Measurements from ENCODE around the gene SLC14A1.

SLC14A1 gene

DNA sequence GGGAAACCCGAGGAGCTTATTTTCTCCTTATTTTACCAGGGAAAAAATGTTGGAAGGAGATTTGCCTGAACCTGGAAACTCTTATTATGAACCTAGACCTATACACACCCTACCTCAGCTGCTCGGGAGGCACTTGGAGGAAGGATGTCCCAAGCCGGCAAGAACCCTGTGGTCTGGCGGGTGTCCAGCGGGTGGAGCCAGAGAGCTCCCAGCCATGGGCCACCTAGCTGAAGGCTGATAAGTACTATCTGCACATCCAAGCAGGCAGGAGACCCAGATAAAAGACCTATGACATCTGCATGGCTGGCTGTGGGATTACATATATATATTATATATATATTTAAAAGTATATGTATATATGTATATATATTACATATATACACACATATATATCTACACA, 1.1 kb upstream of the SLC14A1 start:
- peak; percentile 41 for DNase-seq (ENCODE audit: low read depth)

DNA sequence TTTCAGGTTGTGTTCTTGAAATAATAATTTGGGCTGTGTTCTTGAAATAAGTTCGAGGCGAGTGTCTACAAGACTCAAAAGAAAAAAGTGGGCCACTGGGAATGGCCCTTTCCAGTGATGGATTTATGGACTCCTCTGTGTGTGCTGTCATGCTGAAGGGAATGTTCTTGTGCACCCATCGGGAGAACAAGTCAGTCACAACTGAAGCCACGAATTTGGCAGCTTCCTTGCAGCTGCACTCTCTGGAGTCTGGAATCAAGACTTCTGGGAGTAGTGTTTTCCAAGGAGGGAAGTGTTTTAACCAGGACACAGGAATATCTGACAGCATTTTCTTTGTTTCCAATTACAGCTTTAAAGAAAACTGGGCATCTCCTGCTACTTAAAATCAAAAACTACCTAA, 620 bp downstream of the SLC14A1 start:
- no peak for DNase-seq (ENCODE audit: low read depth)

DNA sequence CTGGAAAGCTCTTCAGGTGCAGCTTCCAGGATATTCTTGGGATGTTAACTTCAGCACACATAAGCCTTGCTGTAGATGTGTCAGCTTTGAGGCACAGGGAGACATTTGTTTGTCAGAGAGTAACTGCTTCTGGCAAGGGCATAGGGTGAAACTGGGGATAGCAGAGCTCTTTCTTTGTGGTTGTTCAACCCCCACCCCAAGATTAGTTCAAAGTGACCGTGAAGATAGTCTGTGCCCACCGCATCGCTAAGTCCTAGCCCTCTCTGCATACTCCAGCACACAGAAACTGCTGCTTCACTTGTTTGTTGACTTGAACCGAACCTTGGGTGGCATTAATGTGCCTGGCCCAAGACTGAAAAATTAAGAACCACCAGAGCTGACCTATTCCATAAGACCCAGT, 1.4 kb downstream of the SLC14A1 start:
- no peak for DNase-seq (ENCODE audit: low read depth)

DNA sequence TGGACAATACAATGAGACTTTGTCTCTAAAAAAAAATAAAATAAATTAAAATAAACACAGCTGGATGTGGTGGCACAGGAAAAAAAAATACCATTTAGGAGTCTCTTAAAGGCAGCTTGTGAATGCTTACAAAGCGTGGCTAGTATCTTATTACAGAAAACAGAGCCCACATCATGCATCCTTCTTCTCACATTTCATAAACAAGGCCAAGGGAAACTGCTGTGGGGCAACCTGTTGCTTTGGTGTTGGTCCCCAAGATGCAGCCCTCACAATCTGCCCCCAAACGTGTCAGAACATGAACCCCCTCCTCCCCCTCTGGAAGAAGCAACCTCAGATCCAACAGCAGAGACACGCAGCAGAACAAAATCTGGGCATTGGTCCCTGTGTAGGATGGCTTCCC, 2.6 kb downstream of the SLC14A1 start:
- no peak for DNase-seq (ENCODE audit: low read depth)

DNA sequence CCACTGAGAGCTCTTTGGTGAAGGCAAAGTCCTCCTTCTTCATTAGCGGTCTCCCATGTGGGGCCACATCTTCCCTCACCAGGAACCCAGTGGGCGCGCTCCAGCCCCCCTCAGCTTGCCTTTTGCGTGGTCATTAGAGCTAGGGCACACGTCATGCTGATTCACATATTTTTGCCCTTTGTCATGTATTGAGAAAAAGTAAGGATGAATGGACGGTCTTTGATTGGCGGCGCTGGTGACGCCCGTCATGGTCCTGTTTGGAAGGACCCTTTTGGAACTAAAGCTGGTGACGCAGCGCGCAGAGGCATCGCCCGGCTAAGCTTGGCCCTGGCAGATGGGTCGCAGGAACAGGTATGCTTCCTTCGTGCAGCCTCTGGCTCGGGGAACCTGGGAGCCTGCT, 3.1 kb downstream of the SLC14A1 start:
- no peak for DNase-seq (ENCODE audit: low read depth)

DNA sequence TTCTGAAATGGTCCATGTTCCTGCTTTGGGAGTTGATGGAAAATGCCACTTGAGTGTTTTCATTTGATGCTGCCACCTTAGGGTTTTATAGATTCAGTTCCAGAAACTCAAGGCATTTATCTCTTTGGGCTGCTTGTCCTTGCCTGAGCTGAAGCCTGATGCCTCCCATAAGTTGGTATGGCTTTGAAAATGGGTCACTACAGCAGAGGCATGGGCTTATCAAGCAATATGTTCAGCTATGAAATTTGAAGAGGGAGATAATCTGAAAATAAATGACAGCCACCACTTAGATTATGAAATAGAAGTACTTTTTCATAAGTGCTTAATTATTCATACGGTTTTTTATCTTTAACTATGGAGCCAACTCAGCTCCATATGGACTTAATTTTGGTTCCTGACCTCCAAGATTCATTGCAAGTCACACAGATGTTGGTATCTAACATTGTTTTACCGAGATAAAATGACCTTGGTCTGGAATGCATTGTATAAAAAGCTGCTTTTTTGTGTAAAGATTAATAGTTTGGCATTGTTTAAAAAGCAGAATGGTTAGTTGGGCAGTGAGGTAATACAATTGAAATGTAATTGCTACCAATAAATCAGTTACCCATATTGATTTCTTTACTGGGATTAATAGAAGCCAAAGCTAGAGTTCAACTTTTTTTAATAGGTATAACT, 4.5 kb downstream of the SLC14A1 start:
- DNase-seq (ENCODE audit: low read depth), result no peak

DNA sequence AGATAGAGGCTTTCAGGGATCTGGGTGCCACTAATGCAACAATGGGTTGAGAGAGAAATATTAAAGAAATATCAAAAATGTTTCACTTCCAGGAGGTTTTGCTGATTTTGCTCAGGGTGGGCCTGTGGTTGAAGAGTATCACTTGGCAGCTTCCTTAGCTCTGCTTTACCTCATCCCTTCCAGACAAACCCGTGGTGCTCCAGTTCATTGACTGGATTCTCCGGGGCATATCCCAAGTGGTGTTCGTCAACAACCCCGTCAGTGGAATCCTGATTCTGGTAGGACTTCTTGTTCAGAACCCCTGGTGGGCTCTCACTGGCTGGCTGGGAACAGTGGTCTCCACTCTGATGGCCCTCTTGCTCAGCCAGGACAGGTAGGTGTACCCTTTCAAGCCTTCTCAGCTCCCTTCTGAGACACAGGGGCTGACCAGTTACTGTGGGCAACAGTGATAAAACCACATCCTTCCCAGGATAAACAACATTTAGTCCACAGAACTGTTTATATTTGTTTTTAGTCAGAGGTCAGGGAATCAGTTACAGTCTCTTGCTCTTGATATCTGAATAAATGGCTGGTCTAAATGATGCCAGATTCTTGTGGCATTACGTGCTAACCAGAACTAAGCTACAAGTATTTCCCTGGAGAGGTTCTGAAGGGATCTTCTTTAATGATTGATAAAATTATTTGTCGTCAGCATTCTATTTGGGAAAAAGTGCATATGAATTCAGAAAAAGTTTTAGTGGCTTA, 7.0 kb downstream of the SLC14A1 start:
- no peak for DNase-seq (ENCODE audit: low read depth)

DNA sequence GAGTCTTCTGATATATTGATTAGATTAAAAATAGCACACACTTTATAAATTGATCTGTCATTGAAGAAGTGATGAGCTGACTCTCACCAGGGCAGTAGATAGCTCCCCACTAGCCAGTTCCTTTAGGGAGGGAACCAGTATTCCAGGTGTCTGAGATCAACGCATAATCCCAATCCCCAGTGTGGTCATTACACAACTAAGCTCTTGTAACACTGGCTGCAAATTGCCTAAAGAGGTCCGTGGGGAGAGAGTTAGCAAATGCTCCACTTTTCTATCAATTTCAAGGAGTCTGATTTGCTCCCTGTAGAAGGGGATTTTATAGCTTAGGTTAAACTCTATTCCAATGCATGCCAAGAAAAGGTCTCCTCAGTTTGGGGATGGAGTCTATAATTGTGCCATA, 7.7 kb downstream of the SLC14A1 start:
- no peak for DNase-seq (ENCODE audit: low read depth)

DNA sequence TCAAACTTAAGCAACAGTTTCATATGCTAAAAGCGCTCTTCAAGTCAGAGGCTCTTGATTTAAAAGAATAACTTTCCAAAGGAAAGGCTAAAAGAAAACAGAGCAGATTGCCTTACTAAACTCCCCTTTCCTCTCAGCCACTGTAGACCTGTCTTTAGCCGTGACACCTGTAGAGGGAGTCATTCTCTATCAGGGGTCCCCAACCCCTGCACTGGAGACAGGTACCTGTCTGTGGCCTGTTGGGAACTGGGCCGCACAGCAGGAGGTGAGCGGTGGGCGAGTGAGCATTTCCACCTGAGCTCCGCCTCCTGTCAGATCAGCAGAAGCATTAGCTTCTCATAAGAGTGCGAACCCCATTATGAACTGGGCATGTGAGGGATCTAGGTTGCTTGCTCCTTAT, 9.6 kb downstream of the SLC14A1 start:
- DNase-seq (ENCODE audit: low read depth), result no peak

DNA sequence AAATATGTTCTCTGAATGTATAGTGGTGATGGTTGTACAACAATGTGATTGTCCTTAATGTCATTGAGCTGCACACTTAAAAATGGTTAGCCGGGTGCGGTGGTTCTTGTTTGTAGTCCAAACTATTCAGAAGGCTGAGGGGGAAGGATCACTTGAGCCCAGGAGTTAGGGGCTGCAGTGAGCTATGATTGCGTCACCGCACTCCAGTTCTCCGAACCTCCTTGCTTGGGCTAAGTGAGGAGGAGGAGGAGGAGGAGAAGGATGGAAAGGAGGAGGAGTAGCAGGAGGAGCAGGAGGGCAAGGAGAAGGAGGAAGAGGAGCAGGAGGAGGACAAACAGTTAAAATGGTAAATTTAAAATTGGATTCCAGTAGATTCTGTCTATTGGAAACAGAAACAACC, 10.5 kb downstream of the SLC14A1 start:
- no peak for DNase-seq (ENCODE audit: low read depth)

DNA sequence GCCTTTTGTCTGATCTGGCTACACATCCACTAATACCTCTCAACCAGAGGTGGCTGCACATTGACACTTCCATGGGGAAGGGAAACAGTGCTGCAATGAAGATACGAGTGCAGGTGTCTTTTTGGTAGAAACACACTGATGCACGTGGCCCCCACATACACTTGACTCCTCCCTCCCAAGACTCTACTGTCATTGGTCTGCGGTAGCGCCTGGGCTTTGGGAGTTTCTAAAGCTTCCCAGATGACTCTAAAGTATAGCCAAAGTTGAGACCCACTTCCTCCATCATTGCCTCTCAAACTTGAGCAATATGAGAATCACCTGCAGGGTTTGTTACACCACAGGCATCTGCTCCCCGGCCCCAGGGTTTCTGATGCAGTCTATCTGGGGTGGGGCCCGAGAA, 11.0 kb downstream of the SLC14A1 start:
- no peak for DNase-seq (ENCODE audit: low read depth)

DNA sequence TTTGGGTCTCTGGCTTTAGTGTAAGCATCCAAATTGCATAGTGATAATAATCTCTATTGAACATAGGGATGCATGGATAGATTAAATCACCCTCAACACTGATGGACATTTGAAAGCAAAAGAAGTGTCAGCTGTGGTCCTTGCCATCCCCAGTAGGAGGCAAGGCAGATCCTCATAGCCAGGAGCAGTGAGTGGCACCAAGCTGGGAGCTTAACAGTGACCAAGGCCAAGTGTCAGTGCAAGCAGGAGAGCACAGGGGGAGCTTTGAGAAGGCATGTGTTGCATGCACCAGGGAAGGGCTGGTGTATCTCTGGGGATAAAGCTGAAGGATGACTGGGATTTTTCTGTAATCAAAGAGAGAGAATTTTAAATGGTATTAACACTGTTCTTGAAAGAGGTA, 14.7 kb downstream of the SLC14A1 start:
- no peak for DNase-seq (ENCODE audit: low read depth)

DNA sequence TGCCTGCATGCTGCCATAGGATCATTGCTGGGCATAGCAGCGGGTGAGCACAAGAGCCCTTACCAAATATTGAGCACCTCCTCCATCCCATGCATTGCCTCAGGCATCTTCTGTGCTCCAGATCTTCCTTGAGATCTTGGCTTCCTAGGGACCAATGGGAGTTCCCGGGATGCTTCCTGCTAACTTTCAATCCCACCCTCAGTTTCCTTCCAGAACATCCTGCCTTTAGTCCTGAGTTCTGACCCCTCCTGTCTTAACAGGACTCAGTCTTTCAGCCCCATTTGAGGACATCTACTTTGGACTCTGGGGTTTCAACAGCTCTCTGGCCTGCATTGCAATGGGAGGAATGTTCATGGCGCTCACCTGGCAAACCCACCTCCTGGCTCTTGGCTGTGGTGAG, 15.3 kb downstream of the SLC14A1 start:
- DNase-seq (ENCODE audit: low read depth), result no peak

DNA sequence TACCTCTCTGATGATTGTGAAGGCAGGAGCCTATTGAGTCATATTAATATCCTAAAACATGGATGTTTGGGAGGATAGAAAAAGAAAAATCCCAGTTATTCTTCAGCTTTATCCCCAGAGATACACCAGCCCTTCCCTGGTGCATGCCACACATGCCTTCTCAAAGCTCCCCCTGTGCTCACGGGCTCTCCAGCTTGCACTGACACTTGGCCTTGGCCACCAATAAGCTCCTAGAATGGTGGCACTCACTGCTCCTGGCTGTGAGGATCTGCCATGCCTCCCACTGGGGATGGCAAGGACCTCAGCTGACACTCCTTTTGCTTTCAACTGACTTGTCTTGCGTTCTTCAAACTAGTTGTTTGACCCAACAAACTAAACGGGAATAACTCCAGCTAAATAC, 15.9 kb downstream of the SLC14A1 start:
- DNase-seq (ENCODE audit: low read depth), result no peak

DNA sequence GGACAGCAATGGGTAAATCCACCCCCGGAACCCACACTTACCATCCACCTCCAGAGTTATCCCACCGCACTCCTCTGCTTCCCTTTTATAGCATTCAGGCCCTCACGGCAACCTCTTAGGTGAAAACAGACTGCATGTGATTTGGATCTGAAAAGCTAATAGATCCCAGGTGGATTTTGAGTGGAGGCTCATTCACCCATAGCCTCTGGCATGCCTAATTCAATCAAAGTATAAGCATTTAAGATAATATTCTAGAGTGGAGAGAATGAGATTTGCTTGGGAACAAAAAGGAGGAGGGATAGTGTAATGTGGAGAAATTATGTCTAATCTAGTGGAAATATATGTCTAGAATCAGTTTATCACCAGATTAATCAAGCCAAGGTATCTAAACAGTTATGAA, 17.1 kb downstream of the SLC14A1 start:
- DNase-seq (ENCODE audit: low read depth), result no peak

DNA sequence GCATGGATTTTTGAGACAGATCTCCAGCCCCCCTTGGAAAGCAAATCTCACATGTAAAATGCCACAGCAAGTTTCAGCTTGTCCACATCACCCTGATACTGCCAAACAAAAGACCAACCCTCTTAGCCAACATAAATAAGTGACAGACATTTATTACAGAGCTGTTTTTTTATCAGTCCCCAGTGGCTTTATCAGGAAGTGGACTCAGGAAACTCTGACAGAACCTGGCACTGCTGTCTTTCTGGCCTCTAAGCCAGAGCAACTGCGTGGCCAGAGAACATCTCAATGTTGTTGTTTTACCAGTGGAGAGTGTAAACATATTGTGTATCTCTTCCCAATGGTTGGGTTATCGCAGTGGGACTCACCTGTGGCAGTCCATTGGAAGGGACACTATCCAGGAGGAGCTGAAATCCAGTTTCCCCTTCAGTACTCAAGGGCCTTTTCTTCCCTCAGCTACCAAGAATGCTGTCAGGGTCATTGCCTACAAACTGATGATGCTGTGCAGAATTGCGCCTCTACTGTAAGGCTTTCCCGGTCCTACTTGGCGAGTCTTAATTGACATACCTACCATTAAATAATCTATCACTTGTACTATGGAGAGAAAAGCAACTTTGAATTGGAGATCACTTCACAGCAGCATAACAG, 22.0 kb downstream of the SLC14A1 start:
- DNase-seq (ENCODE audit: low read depth), result no peak

DNA sequence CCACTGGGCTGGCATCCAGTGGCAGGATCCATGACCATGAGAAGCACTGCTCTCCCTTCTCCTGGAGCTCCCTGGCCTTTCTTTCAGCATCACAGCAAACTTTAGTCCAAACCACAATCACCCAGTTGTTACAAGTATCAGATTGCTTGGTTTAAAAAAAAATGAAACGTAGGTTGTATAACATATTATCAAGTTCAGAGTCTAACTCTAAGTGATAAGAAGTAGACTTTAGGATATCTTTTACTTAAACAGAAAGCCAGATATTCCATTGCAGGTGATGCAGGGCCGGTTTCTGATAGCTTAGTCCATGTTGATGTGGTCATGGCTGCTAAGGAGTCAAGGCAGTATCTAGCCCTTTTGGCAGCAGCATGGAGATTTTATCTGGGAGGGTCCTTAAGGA, 24.5 kb downstream of the SLC14A1 start:
- DNase-seq (ENCODE audit: low read depth), result no peak

DNA sequence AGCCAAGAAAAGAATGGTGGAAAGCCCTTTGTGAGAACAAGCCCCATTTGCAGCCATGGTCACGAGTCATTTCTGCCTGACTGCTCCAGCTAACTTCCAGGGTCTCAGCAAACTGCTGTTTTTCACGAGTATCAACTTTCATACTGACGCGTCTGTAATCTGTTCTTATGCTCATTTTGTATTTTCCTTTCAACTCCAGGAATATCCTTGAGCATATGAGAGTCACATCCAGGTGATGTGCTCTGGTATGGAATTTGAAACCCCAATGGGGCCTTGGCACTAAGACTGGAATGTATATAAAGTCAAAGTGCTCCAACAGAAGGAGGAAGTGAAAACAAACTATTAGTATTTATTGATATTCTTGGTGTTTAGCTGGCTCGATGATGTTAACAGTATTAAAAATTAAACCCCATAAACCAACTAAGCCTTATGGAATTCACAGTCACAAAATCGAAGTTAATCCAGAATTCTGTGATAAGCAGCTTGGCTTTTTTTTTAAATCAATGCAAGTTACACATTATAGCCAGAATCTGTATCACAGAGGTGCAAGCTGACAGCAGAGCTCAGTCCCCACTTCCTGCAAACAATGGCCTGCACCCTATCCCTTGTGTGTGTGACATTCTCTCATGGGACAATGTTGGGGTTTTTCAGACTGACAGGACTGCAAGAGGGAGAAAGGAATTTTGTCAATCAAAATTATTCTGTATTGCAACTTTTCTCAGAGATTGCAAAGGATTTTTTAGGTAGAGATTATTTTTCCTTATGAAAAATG, 26.1 kb downstream of the SLC14A1 start:
- no peak for DNase-seq (ENCODE audit: low read depth)

DNA sequence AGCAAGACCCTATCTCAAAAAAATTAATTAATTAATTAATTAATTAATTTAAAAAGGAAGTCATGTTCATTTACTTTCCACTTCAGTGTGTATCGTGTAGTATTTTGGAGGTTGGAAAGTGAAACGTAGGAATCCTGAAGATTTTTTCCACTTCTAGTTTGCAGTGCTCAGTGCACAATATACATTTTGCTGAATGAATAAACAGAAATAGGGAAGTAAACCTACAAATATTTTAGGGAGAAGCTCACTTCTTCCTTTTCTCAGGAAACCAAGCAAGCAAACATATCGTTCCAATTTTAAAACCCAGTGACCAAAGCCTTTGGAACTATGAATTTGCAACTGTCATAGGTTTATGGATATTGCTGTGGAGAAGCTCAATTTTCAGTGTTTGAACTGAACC, 27.8 kb downstream of the SLC14A1 start:
- no peak for DNase-seq (ENCODE audit: low read depth)

DNA sequence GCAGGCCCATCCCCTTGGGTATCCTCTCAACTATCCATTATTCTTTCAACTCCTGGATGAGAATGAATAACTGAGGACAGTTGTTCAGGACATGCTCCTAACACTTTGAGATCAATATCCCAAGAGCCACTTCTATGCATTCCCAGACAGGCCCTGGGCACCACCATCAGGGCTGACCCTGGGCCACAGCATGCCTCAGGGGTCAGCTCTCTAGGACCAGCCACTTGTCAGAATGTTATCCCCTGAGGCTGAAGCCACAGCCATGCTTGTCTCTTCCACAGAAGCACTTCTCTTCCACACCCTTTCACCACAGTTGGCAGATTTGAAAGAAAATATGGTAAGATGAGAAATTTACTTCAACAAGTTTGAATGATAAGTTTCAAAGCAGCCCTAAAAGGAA, 28.7 kb downstream of the SLC14A1 start:
- DNase-seq (ENCODE audit: low read depth), result no peak

DNA sequence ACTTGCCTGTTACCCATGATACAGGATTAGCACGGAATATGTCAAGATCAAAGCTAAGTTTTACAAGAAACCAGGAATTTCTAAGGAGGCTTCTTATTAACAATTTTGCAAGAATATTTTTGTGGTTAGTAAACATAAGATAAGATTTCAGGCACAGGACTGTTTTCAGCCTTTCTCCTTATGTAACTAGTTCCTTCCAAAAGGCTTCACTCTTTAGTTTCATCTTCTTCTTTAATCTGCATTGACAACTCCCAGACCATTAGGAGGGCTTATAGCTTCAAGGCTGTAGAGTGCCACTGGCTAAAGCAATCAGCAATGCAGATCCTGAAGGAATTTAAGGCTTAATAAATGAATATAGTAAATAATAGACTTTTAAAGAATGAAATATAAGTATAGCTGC, 29.3 kb downstream of the SLC14A1 start:
- no peak for DNase-seq (ENCODE audit: low read depth)

DNA sequence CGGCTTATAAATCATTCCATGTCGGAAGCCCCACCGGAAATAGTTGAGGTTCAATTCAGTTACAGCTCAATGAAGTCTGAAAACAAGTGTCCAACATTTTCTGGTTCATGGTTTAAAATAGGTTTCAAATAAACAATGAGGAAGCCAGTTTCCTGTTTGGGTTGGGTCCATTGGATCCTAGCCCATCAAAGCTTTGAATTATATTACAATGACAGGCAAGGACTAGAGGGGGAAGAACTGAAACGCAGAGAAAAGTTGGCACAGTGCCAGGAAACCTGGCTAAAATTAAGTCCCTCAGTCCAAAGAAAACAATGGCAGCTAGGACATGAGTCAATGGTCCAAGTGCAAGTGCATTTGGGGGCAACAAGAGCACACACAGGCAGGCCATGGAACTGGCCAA, 32.0 kb downstream of the SLC14A1 start:
- no peak for DNase-seq (ENCODE audit: low read depth)

DNA sequence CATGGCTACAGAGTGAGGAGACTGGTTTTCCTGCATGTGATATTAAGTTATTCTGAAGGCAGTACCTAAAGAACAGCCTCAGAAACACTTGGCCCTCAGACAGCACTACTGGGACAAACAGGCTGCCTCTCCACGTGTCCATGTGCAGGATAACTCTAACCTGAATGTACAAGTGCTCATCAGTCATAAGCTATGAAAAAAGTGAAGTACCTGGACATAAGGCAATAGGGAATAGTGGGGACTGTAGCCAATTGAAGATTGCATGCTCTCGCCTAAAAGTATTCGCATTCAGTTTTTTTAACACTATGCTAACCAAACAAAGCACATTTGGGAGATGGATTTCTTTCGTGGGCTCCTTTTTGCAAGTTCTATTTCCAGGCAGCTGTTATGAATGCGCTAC, 33.0 kb downstream of the SLC14A1 start:
- DNase-seq (ENCODE audit: low read depth), result no peak

Measured in stimulated activated CD4-positive, alpha-beta T cell treated with anti-CD3 and anti-CD28 coated beads, Interleukin-2, amount 100 ng/mL, for 4 hours (primary cell).